HFFc6 (cell line): ENCODE results near the gene EIPR1. TPM values are rescaled to one million over a fixed set of nuclear protein-coding genes. Genes with fewer than 3 reads are reported as not detected.

ENCODE experiments used
- DNase-seq: peaks from one replicate; pipeline ENCODE4 v3.0.0-alpha.2; 2018
- H3K27ac Mint-ChIP-seq: 2 replicates; pipeline ENCODE4 v1.8.0; 2020; ENCODE audit warnings: mild to moderate bottlenecking, mixed read lengths
- H3K27me3 Mint-ChIP-seq: 2 replicates; pipeline ENCODE4 v1.8.0; 2021; ENCODE audit warnings: mild to moderate bottlenecking, moderate library complexity, mixed read lengths; ENCODE audit not compliant: insufficient read depth
- H3K36me3 Mint-ChIP-seq: 2 replicates; pipeline ENCODE4 v1.8.0; 2021; ENCODE audit warnings: low read depth, mixed read lengths
- H3K4me1 Mint-ChIP-seq: 2 replicates; pipeline ENCODE4 v1.8.0; 2020; ENCODE audit warnings: low read depth, mixed read lengths
- H3K4me3 Mint-ChIP-seq: 2 replicates; pipeline ENCODE4 v1.8.0; 2020; ENCODE audit warnings: mild to moderate bottlenecking, moderate library complexity, mixed read lengths
- H3K9me3 Mint-ChIP-seq: 2 replicates; pipeline ENCODE4 v1.8.0; 2020; ENCODE audit warnings: mild to moderate bottlenecking, mixed read lengths
- total RNA-seq, 6 experiments: library from RNA; stranded (reverse); fragmentation: NEBNext Ultra II Directional; extraction: Animal tissue kit (Norgen Biotek cat#: 25700); gene quantifications; 2 replicates in 1 of 6; 3 replicates in 5 of 6; pipeline ENCODE4 v1.2.3, GENCODE V29; 2021
- TF ChIP-seq, protein P1 (sequence below): fragments of 200-600 bp; sonication (generic); IDR thresholded peaks from 2 replicates; pipeline ENCODE4 v1.5.0; 2021; ENCODE audit warnings: antibody characterized with exemption, mild to moderate bottlenecking

EIPR1 gene
- total RNA-seq, 6 experiments from 2014 or later, result 26.6 to 30.9 (median 28.8) TPM

DNA sequence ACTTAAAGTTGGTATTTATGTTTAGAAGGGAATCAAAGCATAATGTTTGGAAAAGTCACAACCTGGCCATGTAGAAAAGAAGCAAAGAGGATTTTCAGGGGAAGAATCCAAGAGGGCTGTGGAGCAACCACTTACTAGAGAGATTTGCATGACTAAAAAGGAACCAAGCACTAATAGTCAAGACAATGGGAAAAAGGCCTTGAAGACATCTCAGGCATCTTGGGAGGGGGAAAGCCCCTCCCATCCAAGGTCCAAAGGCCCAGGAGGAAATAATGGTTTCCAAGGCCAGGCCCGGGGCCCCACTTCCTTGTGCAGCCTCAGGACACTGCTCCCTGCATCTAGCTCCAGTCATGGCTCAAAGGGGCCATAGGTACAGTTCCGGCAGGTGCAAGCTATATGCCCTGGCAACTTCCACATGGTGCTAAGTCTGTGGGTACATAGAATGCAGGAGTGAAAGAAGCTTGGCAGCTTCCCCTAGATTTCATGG lies 128.1 kb downstream of the EIPR1 start:
- Mint-ChIP-seq H3K4me1 (no peaks in the 10 kb centered on the region), H3K4me3 (no peak overlapping the region), H3K27ac (no peak overlapping the region), H3K27me3 (no peaks in the 10 kb centered on the region), H3K9me3 (peaks cover 13% of the 10 kb centered on the region; the same call in 1 of the 2 replicates), H3K36me3 (peaks cover 31% of the 10 kb centered on the region)
- TF ChIP-seq, protein P1, sequence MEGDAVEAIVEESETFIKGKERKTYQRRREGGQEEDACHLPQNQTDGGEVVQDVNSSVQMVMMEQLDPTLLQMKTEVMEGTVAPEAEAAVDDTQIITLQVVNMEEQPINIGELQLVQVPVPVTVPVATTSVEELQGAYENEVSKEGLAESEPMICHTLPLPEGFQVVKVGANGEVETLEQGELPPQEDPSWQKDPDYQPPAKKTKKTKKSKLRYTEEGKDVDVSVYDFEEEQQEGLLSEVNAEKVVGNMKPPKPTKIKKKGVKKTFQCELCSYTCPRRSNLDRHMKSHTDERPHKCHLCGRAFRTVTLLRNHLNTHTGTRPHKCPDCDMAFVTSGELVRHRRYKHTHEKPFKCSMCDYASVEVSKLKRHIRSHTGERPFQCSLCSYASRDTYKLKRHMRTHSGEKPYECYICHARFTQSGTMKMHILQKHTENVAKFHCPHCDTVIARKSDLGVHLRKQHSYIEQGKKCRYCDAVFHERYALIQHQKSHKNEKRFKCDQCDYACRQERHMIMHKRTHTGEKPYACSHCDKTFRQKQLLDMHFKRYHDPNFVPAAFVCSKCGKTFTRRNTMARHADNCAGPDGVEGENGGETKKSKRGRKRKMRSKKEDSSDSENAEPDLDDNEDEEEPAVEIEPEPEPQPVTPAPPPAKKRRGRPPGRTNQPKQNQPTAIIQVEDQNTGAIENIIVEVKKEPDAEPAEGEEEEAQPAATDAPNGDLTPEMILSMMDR, result no peak
- DNase-seq, result no peak

DNA sequence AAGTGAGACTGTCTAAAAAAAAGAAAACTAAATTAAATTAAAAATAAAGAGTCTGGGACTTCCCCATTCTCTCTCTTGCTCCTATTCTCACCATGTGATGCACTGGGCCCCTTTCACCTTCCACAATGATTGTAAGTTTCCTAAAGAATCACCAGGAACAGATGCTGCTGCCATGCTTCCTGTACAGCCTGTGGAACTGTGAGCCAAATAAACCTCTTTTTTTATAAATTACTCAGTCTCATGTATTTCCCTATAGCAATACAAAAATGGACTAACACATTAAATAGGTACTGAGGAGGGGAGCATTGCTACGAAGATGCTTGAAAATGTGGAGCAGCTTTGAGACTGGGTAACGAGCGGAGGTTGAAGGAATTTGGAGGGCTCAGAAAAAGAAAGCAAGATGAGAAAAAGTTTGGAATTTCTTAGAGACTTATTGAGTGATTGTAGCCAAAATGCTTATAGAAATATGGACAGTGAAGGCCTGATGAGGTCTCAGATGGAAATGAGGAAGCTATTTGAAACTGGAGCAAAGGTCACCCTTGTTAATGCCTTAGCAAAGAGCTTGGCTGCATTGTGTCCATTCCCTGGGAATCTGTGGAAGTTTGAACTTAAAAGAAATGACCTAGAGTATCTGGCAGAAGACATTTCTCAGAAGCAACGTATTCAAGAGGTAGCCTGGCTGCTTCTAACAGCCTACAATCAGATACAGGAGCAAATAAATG lies 128.7 kb downstream of the EIPR1 start:
- Mint-ChIP-seq H3K4me1 (no peaks in the 10 kb centered on the region), H3K9me3 (peaks cover 13% of the 10 kb centered on the region; the same call in 1 of the 2 replicates), H3K4me3 (no peak overlapping the region), H3K36me3 (peaks cover 28% of the 10 kb centered on the region), H3K27ac (no peak overlapping the region), H3K27me3 (no peaks in the 10 kb centered on the region)
- TF ChIP-seq, protein P1, result no peak
- no peak for DNase-seq

DNA sequence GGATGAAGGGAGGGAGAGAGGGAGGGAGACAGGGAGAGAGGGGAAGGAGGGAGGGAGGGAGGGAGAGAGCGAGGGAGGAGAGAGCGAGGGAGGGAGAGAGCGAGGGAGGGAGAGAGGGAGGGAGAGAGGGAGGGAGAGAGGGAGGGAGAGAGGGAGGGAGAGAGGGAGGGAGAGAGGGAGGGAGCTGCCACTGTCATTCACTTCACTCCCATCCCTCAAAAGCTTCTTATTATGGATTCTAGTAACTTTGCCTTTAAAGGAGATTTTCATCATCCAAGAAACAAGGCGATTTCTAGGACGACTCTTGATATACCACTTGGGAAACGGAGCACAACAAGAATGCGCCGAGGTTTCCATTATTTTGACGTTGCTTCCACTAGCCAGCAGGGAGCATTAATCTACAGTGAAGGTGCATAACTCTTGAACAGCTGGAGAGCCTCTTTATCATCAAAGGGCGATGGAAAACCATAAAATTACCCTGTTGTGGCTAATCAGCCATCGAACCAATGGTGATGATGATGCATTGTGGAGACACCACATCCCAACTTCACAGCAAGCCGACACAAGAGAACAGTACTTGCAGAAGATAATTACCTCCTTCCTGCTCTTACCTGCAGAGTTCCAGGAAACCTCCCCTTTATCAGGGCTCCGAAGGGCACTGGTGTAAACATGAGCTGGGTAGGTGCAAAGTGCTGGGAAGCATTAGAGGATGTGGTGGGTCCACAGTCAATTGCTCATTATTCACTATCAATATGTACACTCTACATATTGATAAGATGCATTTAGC lies 130.5 kb downstream of the EIPR1 start:
- no peaks in the 10 kb centered on the region for H3K4me1 Mint-ChIP-seq
- peaks cover 27% of the 10 kb centered on the region for H3K36me3 Mint-ChIP-seq

DNA sequence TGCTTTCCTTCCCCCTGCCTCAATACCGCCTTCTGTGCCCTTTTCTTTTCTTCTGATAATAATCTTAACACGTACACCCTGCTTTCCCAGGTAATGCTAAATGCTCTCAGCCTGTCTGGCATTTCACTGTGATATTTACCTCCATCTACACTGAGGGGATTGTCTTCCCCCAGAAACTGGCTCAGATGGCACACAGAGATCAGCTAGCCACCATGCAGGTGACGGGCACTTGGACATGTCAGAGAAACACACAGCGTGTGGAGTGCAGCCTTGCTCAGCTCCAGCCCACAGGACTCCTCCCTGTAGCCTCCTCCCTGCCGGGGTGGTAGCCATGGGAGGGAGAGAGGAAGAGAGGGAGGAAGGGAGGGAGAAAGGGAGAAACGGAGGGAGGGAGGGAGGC lies 131.2 kb downstream of the EIPR1 start:
- no peak overlapping the region for H3K4me3 Mint-ChIP-seq

More for the DNA sequence above, 130.5 kb downstream of the EIPR1 start:
- Mint-ChIP-seq H3K27ac (no peak overlapping the region), H3K4me3 (no peak overlapping the region), H3K27me3 (no peaks in the 10 kb centered on the region), H3K9me3 (peaks cover 13% of the 10 kb centered on the region; the same call in 1 of the 2 replicates)
- TF ChIP-seq, protein P1, result no peak
- no peak for DNase-seq

DNA sequence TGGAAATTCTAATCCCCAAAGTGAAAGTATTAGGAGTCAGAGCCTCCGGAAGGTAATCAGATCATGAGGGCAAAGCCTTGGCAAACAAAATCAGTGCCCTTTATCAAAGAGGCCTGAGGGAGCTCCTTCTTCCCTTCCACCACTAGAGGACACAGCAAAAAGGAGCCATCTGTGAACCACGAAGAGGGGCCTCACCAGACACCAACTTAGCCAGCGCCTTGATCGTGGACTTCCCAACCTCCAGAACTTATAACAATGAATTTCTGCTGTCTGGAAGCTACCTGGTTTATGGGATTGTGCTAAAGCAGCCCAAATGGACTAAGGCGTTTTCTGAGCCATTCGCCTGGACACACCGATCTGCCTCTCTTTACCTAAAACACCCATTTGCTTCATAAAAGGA lies 133.1 kb downstream of the EIPR1 start:
- Mint-ChIP-seq H3K9me3 (peaks cover 10% of the 10 kb centered on the region; the same call in 1 of the 2 replicates), H3K4me3 (no peak overlapping the region), H3K4me1 (no peaks in the 10 kb centered on the region), H3K27me3 (no peaks in the 10 kb centered on the region), H3K36me3 (peaks cover 21% of the 10 kb centered on the region), H3K27ac (no peak overlapping the region)
- TF ChIP-seq, protein P1, result no peak
- no peak for DNase-seq

More for the DNA sequence above, 131.2 kb downstream of the EIPR1 start:
- TF ChIP-seq, protein P1, result no peak
- no peaks in the 10 kb centered on the region for H3K4me1 Mint-ChIP-seq
- no peak overlapping the region for H3K27ac Mint-ChIP-seq
- no peaks in the 10 kb centered on the region for H3K27me3 Mint-ChIP-seq
- peaks cover 27% of the 10 kb centered on the region for H3K36me3 Mint-ChIP-seq
- peaks cover 13% of the 10 kb centered on the region; the same call in 1 of the 2 replicates for H3K9me3 Mint-ChIP-seq
- no peak for DNase-seq
